ENCODE results near the gene ELMOD2. TPM values are rescaled to one million over a fixed set of nuclear protein-coding genes. Genes with fewer than 3 reads are reported as not detected.

The ELMOD2 gene
- total RNA-seq, 2 experiments from 2014 or later: 20.0 to 28.7 TPM

GRCh38 chr4:140569307-140569638, 45.3 kb downstream of the ELMOD2 start:
- TF ChIP-seq CTCF (conservative IDR thresholded peaks at IDR 0.05; ENCODE audit: low read length) (no peak), EZH2phosphoT487 (IDR thresholded peaks at IDR 0.05; ENCODE audit: borderline replicate concordance, low read depth, low read length) (no peak)
- Histone ChIP-seq H3K9me3 (ENCODE audit: low read length) (no peaks in the 10 kb centered on the region), H3K27ac (ENCODE audit: low read depth, low read length, poor library complexity, severe bottlenecking) (no peak overlapping the region), H3K4me2 (ENCODE audit: low read length) (no peak overlapping the region), H3K4me3 (ENCODE audit: low read depth, low read length, poor library complexity, severe bottlenecking) (no peak overlapping the region), H3K9me2 (ENCODE audit: insufficient read depth, low read length) (no peaks in the 10 kb centered on the region), H3K4me1 (ENCODE audit: insufficient read depth, low read length, poor library complexity, severe bottlenecking) (no peaks in the 10 kb centered on the region), H2AFZ (ENCODE audit: low read length) (no peak overlapping the region), H3K79me2 (ENCODE audit: insufficient read depth, low read depth, low read length) (no peaks in the 10 kb centered on the region), H4K20me1 (ENCODE audit: insufficient read depth, low read length) (no peaks in the 10 kb centered on the region), H3K36me3 (ENCODE audit: insufficient read depth, low read length) (no peaks in the 10 kb centered on the region)
- ChIA-PET POLR2A (no interaction called here), CTCF (ENCODE audit: unreplicated experiment) (no interaction called here)
- no peak for DNase-seq (ENCODE audit: low spot score)
- intact Hi-C loops (cut with micrococcal nuclease; ENCODE audit: unreplicated experiment): no loop called here
- BruUV-seq (replicated peaks): no TSS peak

- no peak for DNase-seq (ENCODE audit: low spot score)
- H2AFZ ChIP-seq (ENCODE audit: low read length): no peak overlapping the region
- no peaks in the 10 kb centered on the region for H3K9me2 ChIP-seq (ENCODE audit: insufficient read depth, low read length)
- no peaks in the 10 kb centered on the region for H3K36me3 ChIP-seq (ENCODE audit: insufficient read depth, low read length)
- no peak overlapping the region for H3K4me3 ChIP-seq (ENCODE audit: low read depth, low read length, poor library complexity, severe bottlenecking)
- intact Hi-C loops (cut with micrococcal nuclease; ENCODE audit: unreplicated experiment): no loop called here
- H3K79me2 ChIP-seq (ENCODE audit: insufficient read depth, low read depth, low read length): no peaks in the 10 kb centered on the region
- H3K4me1 ChIP-seq (ENCODE audit: insufficient read depth, low read length, poor library complexity, severe bottlenecking): no peaks in the 10 kb centered on the region
- POLR2A ChIA-PET: interaction anchor here (0.8 kb wide), 1 partner anchor 55 kb away, joined by 4 read pairs; no protein-coding TSS in a partner anchor
- no peaks in the 10 kb centered on the region for H3K9me3 ChIP-seq (ENCODE audit: low read length)
- H4K20me1 ChIP-seq (ENCODE audit: insufficient read depth, low read length): no peaks in the 10 kb centered on the region
- no peak for TF ChIP-seq EZH2phosphoT487 (IDR thresholded peaks at IDR 0.05; ENCODE audit: borderline replicate concordance, low read depth, low read length)
- no peak overlapping the region for H3K4me2 ChIP-seq (ENCODE audit: low read length)
- CTCF ChIA-PET (ENCODE audit: unreplicated experiment): no interaction called here
- no TSS peak for BruUV-seq (replicated peaks)
- no peak overlapping the region for H3K27ac ChIP-seq (ENCODE audit: low read depth, low read length, poor library complexity, severe bottlenecking)
Observed at GRCh38 chr4:140571620-140572019, 47.7 kb downstream of the ELMOD2 start.

GRCh38 chr4:140575489-140575888, 51.5 kb downstream of the ELMOD2 start:
- ChIA-PET CTCF (ENCODE audit: unreplicated experiment) (no interaction called here), POLR2A (interaction anchor here (0.6 to 1.0 kb wide), 3 partner anchors 11 to 220 kb away, joined by 3 read pairs; no protein-coding TSS in a partner anchor)
- H3K9me3 ChIP-seq (ENCODE audit: low read length): no peaks in the 10 kb centered on the region
- H3K4me2 ChIP-seq (ENCODE audit: low read length): no peak overlapping the region
- no peaks in the 10 kb centered on the region for H3K36me3 ChIP-seq (ENCODE audit: insufficient read depth, low read length)
- H4K20me1 ChIP-seq (ENCODE audit: insufficient read depth, low read length): no peaks in the 10 kb centered on the region
- intact Hi-C loops (cut with micrococcal nuclease; ENCODE audit: unreplicated experiment): no loop called here
- no TSS peak for BruUV-seq (replicated peaks)
- H3K79me2 ChIP-seq (ENCODE audit: insufficient read depth, low read depth, low read length): no peaks in the 10 kb centered on the region
- no peak for DNase-seq (ENCODE audit: low spot score)
- H3K9me2 ChIP-seq (ENCODE audit: insufficient read depth, low read length): no peaks in the 10 kb centered on the region
- H3K4me1 ChIP-seq (ENCODE audit: insufficient read depth, low read length, poor library complexity, severe bottlenecking): no peaks in the 10 kb centered on the region
- no peak overlapping the region for H3K4me3 ChIP-seq (ENCODE audit: low read depth, low read length, poor library complexity, severe bottlenecking)
- no peak for TF ChIP-seq CTCF (conservative IDR thresholded peaks at IDR 0.05; ENCODE audit: low read length)
- no peak for TF ChIP-seq EZH2phosphoT487 (IDR thresholded peaks at IDR 0.05; ENCODE audit: borderline replicate concordance, low read depth, low read length)
- no peak overlapping the region for H2AFZ ChIP-seq (ENCODE audit: low read length)
- H3K27ac ChIP-seq (ENCODE audit: low read depth, low read length, poor library complexity, severe bottlenecking): no peak overlapping the region
